Choroid plexus epithelial cell (primary cell): ENCODE results near the gene MRGPRE.

Experiments
- DNase-seq: peaks from one replicate; pipeline ENCODE4 v3.0.0-alpha.2; 2010; ENCODE audit warnings: low read depth
- H3K4me3 ChIP-seq: 2 replicates; pipeline ENCODE4 v1.5.1; 2011; ENCODE audit warnings: low read depth, mild to moderate bottlenecking, control low read depth, low read length, moderate library complexity
- CTCF ChIP-seq: conservative IDR thresholded peaks from 2 replicates; pipeline ENCODE4 v1.5.1; 2011; ENCODE audit warnings: low read depth, mild to moderate bottlenecking, control low read depth, inconsistent platforms, low read length, moderate library complexity

The MRGPRE gene

GRCh38 chr11:3204141-3205015 lies 27.8 kb downstream of the MRGPRE start:
- TF ChIP-seq CTCF, result no peak

GRCh38 chr11:3203221-3204043 lies 28.8 kb downstream of the MRGPRE start:
- peak; percentile 23 for TF ChIP-seq CTCF
- H3K4me3 ChIP-seq, result no peak overlapping the region
- DNase-seq, result peak; percentile 36

More at GRCh38 chr11:3204141-3205015, 27.8 kb downstream of the MRGPRE start:
- DNase-seq, result no peak
- H3K4me3 ChIP-seq, result no peak overlapping the region

GRCh38 chr11:3202759-3203158 lies 29.5 kb downstream of the MRGPRE start:
- no peak for DNase-seq
- no peak for TF ChIP-seq CTCF
- H3K4me3 ChIP-seq, result no peak overlapping the region

- no peak for DNase-seq
- no peak for TF ChIP-seq CTCF
- no peak overlapping the region for H3K4me3 ChIP-seq
Measured at GRCh38 chr11:3202305-3202704, 29.9 kb downstream of the MRGPRE start.

- TF ChIP-seq CTCF, result no peak
- no peak for DNase-seq
Measured at GRCh38 chr11:3201677-3202181, 30.5 kb downstream of the MRGPRE start.

GRCh38 chr11:3201112-3201581 lies 31.1 kb downstream of the MRGPRE start:
- H3K4me3 ChIP-seq, result no peak overlapping the region
- no peak for DNase-seq
- TF ChIP-seq CTCF, result no peak

More at GRCh38 chr11:3201677-3202181, 30.5 kb downstream of the MRGPRE start:
- H3K4me3 ChIP-seq, result no peak overlapping the region
